Inflammatory macrophage treated with lipopolysaccharide for 1 hour (primary cell): Measurements from ENCODE around the gene PLSCR1.
"Not testable (repeated sequence)": the region's sequence is repeated elsewhere in the genome, so short reads cannot be mapped to it uniquely, and the experiment has no call there.

Experiments used
- DNase-seq, 2 donors: peaks; one replicate each; pipeline ENCODE4 v3.0.0-alpha.2; 2020 to 2022

Gene PLSCR1

DNA sequence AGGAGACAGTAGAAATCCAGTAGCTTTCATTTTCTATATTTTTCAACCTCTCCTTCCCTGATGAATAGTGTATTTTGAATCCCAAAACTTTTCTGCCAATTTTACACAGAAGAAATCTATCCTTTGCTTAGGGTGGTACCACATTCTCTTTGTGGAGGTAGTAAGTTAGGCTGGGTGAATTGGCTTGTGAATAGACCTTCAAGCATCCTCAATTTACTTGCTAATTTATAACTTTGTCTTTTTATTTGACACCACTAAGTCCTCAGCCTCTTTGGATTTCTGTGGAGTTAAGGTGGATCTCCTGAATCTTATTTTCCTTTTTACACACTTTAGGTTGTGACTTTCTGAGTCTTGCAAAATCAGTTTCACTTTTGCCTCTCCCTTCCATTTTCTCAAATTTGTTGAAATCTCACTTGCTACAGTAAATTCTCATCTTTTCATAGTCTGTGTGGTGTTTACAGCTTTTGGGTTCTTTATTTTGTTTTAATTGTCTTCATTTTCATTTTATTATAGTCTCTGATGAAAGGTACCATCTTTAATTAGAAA is 5.7 kb upstream of the PLSCR1 start:
- peak in 1 of 2 donors; percentile 56 for DNase-seq

- no peak for DNase-seq
These were observed 2.9 kb upstream of the PLSCR1 start for GRCh38 chr3:146547235-146547835.

GRCh38 chr3:146546366-146546965 is 2.1 kb upstream of the PLSCR1 start:
- no peak for DNase-seq

- peak in 1 of 2 donors; percentile 30 for DNase-seq
These were observed 622 bp upstream of the PLSCR1 start for GRCh38 chr3:146544929-146545528.

- peak in 1 of 2 donors; percentile 57 for DNase-seq
These were observed 876 bp downstream of the PLSCR1 start for GRCh38 chr3:146543461-146544001.

GRCh38 chr3:146542978-146543377 is 1.4 kb downstream of the PLSCR1 start:
- peak in 1 of 2 donors; percentile 56 for DNase-seq

DNA sequence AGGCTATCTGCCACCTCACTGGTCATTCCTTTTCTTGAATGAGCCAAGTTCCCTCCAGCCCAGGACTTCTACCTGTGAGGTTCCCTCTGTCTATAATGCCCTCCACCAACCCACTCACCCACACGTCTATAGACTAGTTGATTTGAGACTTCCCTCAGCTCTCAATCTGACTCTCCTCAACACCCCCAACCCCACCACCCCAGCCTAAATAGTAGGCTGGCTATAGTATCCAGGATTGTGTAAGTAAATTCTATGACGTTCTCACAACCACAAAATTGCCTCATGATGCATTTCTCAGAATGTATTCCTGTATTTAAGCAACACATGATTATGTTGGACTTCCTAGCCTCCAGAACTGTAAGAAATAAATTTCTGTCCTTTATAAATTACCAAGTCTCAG is 2.2 kb downstream of the PLSCR1 start:
- peak; percentile 81 to 95 for DNase-seq

GRCh38 chr3:146540978-146541377 is 3.4 kb downstream of the PLSCR1 start:
- DNase-seq = no peak

DNA sequence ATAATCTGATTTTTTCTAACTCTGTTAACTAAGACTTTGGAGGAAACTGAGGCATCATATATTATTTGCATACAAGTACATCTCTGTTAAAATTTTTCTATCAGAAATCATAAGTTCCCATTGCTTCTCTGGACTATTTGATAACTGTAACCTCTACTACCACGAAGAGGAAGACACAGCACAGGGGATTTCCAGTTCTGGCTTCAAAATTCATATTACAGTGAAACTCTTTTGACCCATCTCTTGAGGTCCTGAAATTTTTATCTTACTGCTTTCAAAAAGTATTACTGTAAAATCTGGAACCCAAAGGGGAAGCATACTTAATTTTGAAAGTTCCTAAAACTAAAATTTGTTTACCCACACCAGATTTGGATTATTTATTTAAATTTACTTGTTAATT is 4.2 kb downstream of the PLSCR1 start:
- DNase-seq = peak; percentile 71 to 79

GRCh38 chr3:146539315-146539714 is 5.1 kb downstream of the PLSCR1 start:
- DNase-seq = no peak

DNA sequence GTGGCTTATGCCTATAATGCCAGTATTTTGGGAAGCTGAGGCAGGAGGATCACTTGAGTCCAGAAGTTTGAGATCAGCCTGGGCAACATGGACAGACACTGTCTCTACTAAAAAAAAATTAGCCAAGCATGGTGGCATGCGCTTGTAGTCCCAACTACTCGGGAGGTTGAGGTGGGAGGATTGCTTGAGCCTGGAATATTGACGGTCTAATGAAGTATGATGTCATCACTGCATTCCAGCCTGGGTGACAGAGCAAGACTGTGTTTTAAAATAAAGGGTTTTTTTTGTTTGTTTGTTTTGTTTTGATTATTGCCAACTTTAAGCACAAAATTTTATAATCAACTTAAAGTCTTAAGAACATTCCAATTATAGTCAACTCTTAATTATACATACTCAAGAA is 6.8 kb downstream of the PLSCR1 start:
- peak in 1 of 2 donors; percentile 42 for DNase-seq

DNA sequence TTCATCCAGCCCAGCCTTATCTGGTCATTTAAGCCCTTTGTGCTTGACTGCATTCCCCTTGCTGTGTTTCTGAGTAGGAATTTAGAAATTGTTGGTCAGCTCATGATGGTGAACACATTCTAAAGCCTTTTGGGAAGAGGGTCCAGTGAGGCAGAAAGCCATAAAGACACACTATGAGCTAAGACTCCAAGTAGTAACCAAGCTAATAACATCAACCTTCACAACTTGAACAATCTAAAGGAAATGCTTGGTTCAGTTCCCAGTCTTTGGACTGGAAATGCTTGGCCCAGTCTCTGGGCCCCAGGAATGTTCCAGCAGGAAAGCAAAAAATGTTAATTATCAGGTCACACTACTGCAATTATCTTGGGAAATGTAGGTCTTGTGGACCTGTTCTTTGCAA is 7.7 kb downstream of the PLSCR1 start:
- DNase-seq = no peak

- no peak for DNase-seq
These were observed 12.0 kb downstream of the PLSCR1 start for GRCh38 chr3:146532406-146532805.

DNA sequence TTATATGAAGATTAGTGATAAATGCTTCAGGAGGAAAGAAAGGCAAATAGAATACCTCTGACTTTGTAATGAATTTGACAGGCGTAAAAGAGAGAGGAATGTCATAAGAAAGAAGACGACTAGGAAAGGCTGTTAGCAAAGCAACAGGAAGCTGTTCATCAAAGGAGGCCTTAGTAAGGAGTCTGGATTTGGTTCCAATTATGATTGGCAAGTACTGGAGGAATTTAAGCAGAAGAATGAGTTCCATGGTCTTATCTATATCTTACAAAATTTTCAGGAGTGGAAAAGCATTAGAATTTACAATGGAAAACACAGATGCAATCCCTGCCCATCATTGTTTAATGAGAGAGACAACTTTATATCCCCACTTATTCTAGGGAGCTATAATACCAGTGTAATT is 13.8 kb downstream of the PLSCR1 start:
- no peak for DNase-seq

DNA sequence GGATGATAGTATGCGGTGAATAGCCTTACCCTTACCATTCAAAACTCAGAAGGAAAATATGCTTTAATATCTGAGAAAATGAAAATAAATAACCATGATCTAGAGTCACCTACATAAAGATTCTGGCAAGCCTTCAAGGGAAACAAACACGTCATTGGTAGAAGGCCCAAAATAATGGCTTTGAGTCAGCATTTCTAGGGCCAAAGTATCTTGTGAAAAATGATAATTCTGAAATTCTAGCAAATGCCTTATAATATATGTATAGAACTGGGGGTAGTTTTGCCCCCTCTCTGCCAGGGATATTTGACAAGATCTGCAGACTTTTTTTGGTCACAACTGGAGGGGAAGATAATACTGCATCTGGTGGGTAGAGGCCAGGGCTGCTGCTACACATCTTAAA is 15.4 kb downstream of the PLSCR1 start:
- no peak for DNase-seq

- no peak for DNase-seq
These were observed 19.4 kb downstream of the PLSCR1 start for GRCh38 chr3:146524961-146525360.

- DNase-seq = no peak
These were observed 20.9 kb downstream of the PLSCR1 start for GRCh38 chr3:146523531-146523930.

- not testable (repeated sequence) for DNase-seq
These were observed 21.9 kb downstream of the PLSCR1 start for GRCh38 chr3:146522174-146523158.

DNA sequence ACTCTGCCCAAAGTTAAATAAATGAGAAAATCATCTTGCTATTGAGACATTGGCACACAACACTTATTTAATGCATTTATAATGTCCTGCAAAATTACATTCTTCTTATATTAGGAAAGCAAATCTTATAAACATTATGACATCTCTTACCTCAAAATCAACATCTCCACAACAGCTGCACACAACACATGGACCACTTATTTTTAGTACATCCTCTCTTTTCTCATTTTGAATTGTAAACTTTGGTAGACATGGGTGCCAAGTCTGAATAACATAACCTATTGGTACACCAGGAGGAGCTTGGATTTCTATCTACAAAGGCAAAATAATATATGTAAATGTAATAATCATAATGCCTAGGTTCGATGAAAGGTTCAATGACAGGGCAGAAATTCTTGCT is 23.0 kb downstream of the PLSCR1 start:
- no peak for DNase-seq

GRCh38 chr3:146519810-146520209 is 24.6 kb downstream of the PLSCR1 start:
- DNase-seq = no peak

DNA sequence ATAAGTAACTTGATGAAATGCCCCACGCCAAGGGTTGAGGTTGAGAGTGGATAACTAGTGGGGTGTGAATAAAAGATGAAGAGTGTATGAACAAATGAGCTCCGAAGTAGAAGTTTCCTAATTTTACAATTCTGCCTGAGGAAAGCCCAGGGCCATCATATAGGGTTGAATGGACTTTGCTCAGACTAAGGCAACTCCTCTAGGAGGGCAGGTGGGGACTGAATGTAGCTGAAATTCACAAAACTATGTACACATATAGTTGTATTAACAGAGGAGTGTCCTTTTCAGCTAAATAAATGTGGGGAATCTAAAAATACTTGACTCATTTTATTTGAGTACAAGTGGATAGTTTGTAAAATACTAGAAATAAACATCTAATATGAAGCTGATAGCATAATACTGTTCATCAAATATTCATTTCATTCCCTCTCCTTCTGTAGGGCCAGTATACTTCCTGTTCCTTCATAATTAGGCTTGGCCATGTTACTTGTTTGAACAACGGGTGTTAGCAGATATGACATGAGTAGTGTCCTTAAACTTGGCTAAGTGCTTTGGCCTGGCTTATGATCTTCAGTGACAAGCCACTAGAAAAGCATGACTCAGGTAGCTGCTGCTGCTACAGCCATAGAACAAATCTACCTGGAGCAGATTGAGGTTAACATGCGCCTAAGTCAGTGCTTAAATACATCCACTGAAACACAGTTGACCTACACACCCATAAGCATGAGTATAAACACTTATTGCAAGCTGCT is 26.5 kb downstream of the PLSCR1 start:
- no peak for DNase-seq
